Neutrophil (primary cell): Measurements from ENCODE around the gene MCTP1.

ENCODE experiments used
- H3K27ac ChIP-seq: fragments of 200-600 bp; sonication (generic); 2 replicates; pipeline ENCODE4 v1.5.1; 2016; ENCODE audit warnings: mild to moderate bottlenecking, moderate library complexity
- H3K27me3 ChIP-seq: fragments of 200-600 bp; sonication (generic); 2 replicates; pipeline ENCODE4 v1.6.0; 2016; ENCODE audit warnings: mild to moderate bottlenecking
- H3K36me3 ChIP-seq: fragments of 200-600 bp; sonication (generic); 2 replicates; pipeline ENCODE4 v1.5.1; 2017
- H3K4me1 ChIP-seq, 2 experiments: fragments of 200-600 bp in 1 of 2; sonication (generic) in 1 of 2; 1 replicate in 1 of 2; 2 replicates in 1 of 2; pipeline versions ENCODE4 v1.5.1 to v1.6.1; 2013 to 2016; ENCODE audit warnings: low read depth in 1 of 2, low read length in 1 of 2, mild to moderate bottlenecking in 1 of 2, moderate library complexity in 1 of 2; ENCODE audit not compliant: control insufficient read depth in 1 of 2, insufficient read depth in 1 of 2
- H3K4me3 ChIP-seq, 2 experiments: fragments of 200-600 bp in 1 of 2; sonication (generic) in 1 of 2; 1 replicate in 1 of 2; 2 replicates in 1 of 2; pipeline ENCODE4 v1.5.1; 2013 to 2016; ENCODE audit warnings: low read depth in 1 of 2, low read length in 1 of 2, mild to moderate bottlenecking in 1 of 2, moderate library complexity in 1 of 2
- H3K9me3 ChIP-seq: fragments of 200-600 bp; sonication (generic); 2 replicates; pipeline ENCODE4 v1.5.1; 2016
- CTCF ChIP-seq: fragments of 200-600 bp; sonication (generic); IDR thresholded peaks from 2 replicates; pipeline ENCODE4 v1.5.1; 2016; ENCODE audit warnings: antibody characterized with exemption

The MCTP1 gene

GRCh38 chr5:95283761-95284571, 928 bp downstream of the MCTP1 start:
- Histone ChIP-seq H3K36me3 (no peaks in the 10 kb centered on the region), H3K4me3 (peak overlapping the region; percentile 53 to 63), H3K27ac (no peak overlapping the region), H3K9me3 (no peaks in the 10 kb centered on the region), H3K4me1 (peaks cover 15 to 20% of the 10 kb centered on the region in 2 experiments), H3K27me3 (peaks cover 100% of the 10 kb centered on the region)
- TF ChIP-seq CTCF = peak; percentile 17

GRCh38 chr5:95283022-95283615, 1.8 kb downstream of the MCTP1 start:
- H3K9me3 ChIP-seq = no peaks in the 10 kb centered on the region
- H3K36me3 ChIP-seq = no peaks in the 10 kb centered on the region
- peaks cover 100% of the 10 kb centered on the region for H3K27me3 ChIP-seq
- TF ChIP-seq CTCF = no peak
- H3K4me3 ChIP-seq = no peak overlapping the region
- H3K4me1 ChIP-seq = peaks cover 15 to 20% of the 10 kb centered on the region in 2 experiments
- no peak overlapping the region for H3K27ac ChIP-seq

GRCh38 chr5:95281226-95281625, 3.7 kb downstream of the MCTP1 start:
- Histone ChIP-seq H3K27ac (no peak overlapping the region), H3K4me3 (no peak overlapping the region), H3K27me3 (peaks cover 98% of the 10 kb centered on the region), H3K36me3 (no peaks in the 10 kb centered on the region), H3K4me1 (peaks cover 15 to 20% of the 10 kb centered on the region in 2 experiments), H3K9me3 (no peaks in the 10 kb centered on the region)
- TF ChIP-seq CTCF = no peak

GRCh38 chr5:95280401-95281095, 4.3 kb downstream of the MCTP1 start:
- Histone ChIP-seq H3K36me3 (no peaks in the 10 kb centered on the region), H3K9me3 (no peaks in the 10 kb centered on the region), H3K27me3 (peaks cover 91% of the 10 kb centered on the region), H3K4me1 (peaks cover 14 to 20% of the 10 kb centered on the region in 2 experiments), H3K4me3 (no peak overlapping the region), H3K27ac (no peak overlapping the region)
- TF ChIP-seq CTCF = no peak

GRCh38 chr5:95274011-95274410, 10.9 kb downstream of the MCTP1 start:
- TF ChIP-seq CTCF = no peak
- H3K4me1 ChIP-seq = peaks cover 7 to 11% of the 10 kb centered on the region in 2 experiments

More at GRCh38 chr5:95274011-95274410, 10.9 kb downstream of the MCTP1 start:
- H3K27ac ChIP-seq = no peak overlapping the region
- H3K9me3 ChIP-seq = no peaks in the 10 kb centered on the region
- no peaks in the 10 kb centered on the region for H3K36me3 ChIP-seq
- peaks cover 26% of the 10 kb centered on the region for H3K27me3 ChIP-seq
- no peak overlapping the region for H3K4me3 ChIP-seq
